ENCODE measurements around the gene P4HA1.

P4HA1 gene

GRCh38 chr10:72976886-72977285, 119.8 kb downstream of the P4HA1 start:
- DNase-seq = no peak
